Heart right ventricle (tissue), 16 donors: Measurements from ENCODE around the gene KDM2B. TPM values are rescaled to one million over a fixed set of nuclear protein-coding genes. Genes with fewer than 3 reads are reported as not detected.

Experiments
- ATAC-seq, 8 donors: fragments of 200-7000 bp; cut with Tn5 transposase; one replicate each; pipeline ENCODE4 v1.9.1; 2020; ENCODE audit warnings: mild to moderate bottlenecking in 8 of 8, moderate library complexity in 8 of 8, moderate number of reproducible peaks in 1 of 8
- DNase-seq, 2 donors: peaks; one replicate each; pipeline ENCODE4 v3.0.0-alpha.2; 2020
- H3K27ac ChIP-seq, 10 donors: fragments of 200-600 bp; sonication (generic) in 2 of 10; one replicate each; pipeline versions ENCODE4 v1.5.0 to v1.8.0; 2020 to 2022; ENCODE audit warnings: mild to moderate bottlenecking in 3 of 10
- H3K27me3 ChIP-seq, 7 donors: fragments of 200-600 bp; one replicate each; pipeline ENCODE4 v1.8.0; 2021 to 2022; ENCODE audit warnings: mild to moderate bottlenecking in 2 of 7
- H3K36me3 ChIP-seq, 9 donors: fragments of 200-600 bp; sonication (generic) in 1 of 9; one replicate each; pipeline versions ENCODE4 v1.5.0 to v1.8.0; 2020 to 2022; ENCODE audit warnings: mild to moderate bottlenecking in 2 of 9
- H3K4me1 ChIP-seq, 9 donors: fragments of 200-600 bp; sonication (generic) in 1 of 9; one replicate each; pipeline versions ENCODE4 v1.5.0 to v1.8.0; 2020 to 2022; ENCODE audit warnings: mild to moderate bottlenecking in 4 of 9
- H3K4me3 ChIP-seq, 10 donors: fragments of 200-600 bp; sonication (generic) in 2 of 10; one replicate each; pipeline versions ENCODE4 v1.5.0 to v1.8.0; 2020 to 2022; ENCODE audit warnings: mild to moderate bottlenecking in 7 of 10, moderate library complexity in 2 of 10
- H3K9me3 ChIP-seq, 11 donors: fragments of 200-600 bp in 10 of 11; sonication (generic) in 2 of 11; one replicate each; pipeline versions ENCODE4 v1.5.0 to v1.8.0; 2013 to 2022; ENCODE audit warnings: mild to moderate bottlenecking in 2 of 11, control low read depth in 1 of 11, moderate library complexity in 1 of 11
- WGBS, 2 donors: extraction: QIAGEN DNeasy Blood & Tissue Kit; methylation state at CpG; one replicate each; pipeline ENCODE4 v1.1.7; 2013; ENCODE audit warnings: inconsistent platforms in 1 of 2; 5-methylcytosine and 5-hydroxymethylcytosine counted together
- intact Hi-C, 10 donors: fragments of 100-400 bp; cut with DNase I; formaldehyde crosslinking; loops; one replicate each; pipeline versions ENCODE4 v1.11.1 to v1.14.2; 2022
- polyA plus RNA-seq, 2 donors: library from polyadenylated mRNA; stranded (reverse); fragments of 200-250 nt; gene quantifications; one replicate each; pipeline ENCODE4 v1.2.3, GENCODE V29; 2013
- total RNA-seq, 10 donors: library from RNA; stranded (reverse); fragmentation: NEBNext Ultra II Directional in 3 of 10; extraction: Animal tissue kit (Norgen Biotek cat#: 25700) in 3 of 10; gene quantifications; one replicate each; pipeline versions ENCODE4 v1.2.1 to v1.2.4, GENCODE V29; 2021 to 2023
- TF ChIP-seq, protein P1 (sequence below), 9 donors: fragments of 200-600 bp; sonication (generic) in 2 of 9; IDR thresholded peaks; one replicate each; pipeline versions ENCODE4 v1.5.0 to v1.8.0; 2021 to 2022; ENCODE audit warnings: antibody characterized with exemption in 9 of 9, mild to moderate bottlenecking in 5 of 9, moderate library complexity in 1 of 9
- donor health status: Arrhythmogenic right ventricular cardiomyopathy.
- donor health status: ischemic (EF 13 %, LVEDD 7.1; RV severe dilation, severe dysfunction).
- donor health status: healthy with polysubstance abuse.
- donor health status: DM: no; HTN: yes; CAD: no.
- donor health status: DM: no; HTN: no; CAD: no.
- donor health status: ischemic (EF 25% LVEDD 6.9; RV normal size, moderate dysfunction).
- donor health status: ischemic (EF 25% LVEDD 5.7; RV mildly dilated, moderate dysfunction).
- donor health status: healthy.
- donor health status: DM: yes; HTN: yes; CAD: no.
- donor health status: Ischemic cardiomyopathy.
- donor health status: ischemic (EF 35%, LVEDD 5.7; RV mildly dilated, moderate dysfunction).
- donor health status: nonischemic (EF 11% LVEDD 7.7; RV severe dilation, severe dysfunction).
- donor health status: DM: yes; HTN: yes; CAD: no.
- donor health status: PGD.
- donor health status: ischemic (EF 29% LVEDD 5.4; RV normal size, mild dysfunction).
- donor health status: nonischemic (EF 23%, LVEDD 6.1; RV moderate dilation, normal function).

KDM2B gene
- total and polyA plus RNA-seq, 12 donors: 4.8 to 18.4 (median 13.6) TPM

DNA sequence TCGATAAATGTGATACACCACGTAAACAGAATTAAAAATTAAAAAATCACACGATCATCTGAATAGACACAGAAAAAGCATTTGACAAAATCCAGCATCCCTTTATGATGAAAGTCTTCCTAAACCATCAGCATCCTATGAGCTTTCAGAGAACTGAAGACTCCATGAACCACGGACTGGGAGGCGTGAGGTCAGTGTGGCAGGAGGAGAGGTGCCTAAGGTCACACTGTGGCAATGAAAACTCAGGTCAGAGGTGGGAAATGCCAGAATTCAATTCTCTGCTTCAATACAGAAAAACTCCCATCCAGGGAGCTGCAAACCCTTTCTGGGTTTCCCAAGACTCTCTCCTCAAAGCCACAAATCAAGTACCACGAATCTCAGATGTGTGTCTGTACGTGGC is 51.6 kb downstream of the KDM2B start:
- WGBS, 2 donors: 95 to 97% methylated on average over 7 of the region's 7 CpGs
- intact Hi-C loops: no loop called here
- Histone ChIP-seq H3K27me3 (no peaks in the 10 kb centered on the region), H3K27ac (peak overlapping the region in 2 of 10 donors; percentile 83 to 98), H3K4me3 (no peak overlapping the region), H3K4me1 (peaks cover 6 to 47% (median 41%) of the 10 kb centered on the region in 9 donors), H3K36me3 (peaks cover 0 to 45% (median 0%) of the 10 kb centered on the region in 9 donors), H3K9me3 (no peaks in the 10 kb centered on the region)
- TF ChIP-seq, protein P1, sequence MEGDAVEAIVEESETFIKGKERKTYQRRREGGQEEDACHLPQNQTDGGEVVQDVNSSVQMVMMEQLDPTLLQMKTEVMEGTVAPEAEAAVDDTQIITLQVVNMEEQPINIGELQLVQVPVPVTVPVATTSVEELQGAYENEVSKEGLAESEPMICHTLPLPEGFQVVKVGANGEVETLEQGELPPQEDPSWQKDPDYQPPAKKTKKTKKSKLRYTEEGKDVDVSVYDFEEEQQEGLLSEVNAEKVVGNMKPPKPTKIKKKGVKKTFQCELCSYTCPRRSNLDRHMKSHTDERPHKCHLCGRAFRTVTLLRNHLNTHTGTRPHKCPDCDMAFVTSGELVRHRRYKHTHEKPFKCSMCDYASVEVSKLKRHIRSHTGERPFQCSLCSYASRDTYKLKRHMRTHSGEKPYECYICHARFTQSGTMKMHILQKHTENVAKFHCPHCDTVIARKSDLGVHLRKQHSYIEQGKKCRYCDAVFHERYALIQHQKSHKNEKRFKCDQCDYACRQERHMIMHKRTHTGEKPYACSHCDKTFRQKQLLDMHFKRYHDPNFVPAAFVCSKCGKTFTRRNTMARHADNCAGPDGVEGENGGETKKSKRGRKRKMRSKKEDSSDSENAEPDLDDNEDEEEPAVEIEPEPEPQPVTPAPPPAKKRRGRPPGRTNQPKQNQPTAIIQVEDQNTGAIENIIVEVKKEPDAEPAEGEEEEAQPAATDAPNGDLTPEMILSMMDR (IDR thresholded peaks at IDR 0.05): no peak
- no peak for DNase-seq
- ATAC-seq: no peak

DNA sequence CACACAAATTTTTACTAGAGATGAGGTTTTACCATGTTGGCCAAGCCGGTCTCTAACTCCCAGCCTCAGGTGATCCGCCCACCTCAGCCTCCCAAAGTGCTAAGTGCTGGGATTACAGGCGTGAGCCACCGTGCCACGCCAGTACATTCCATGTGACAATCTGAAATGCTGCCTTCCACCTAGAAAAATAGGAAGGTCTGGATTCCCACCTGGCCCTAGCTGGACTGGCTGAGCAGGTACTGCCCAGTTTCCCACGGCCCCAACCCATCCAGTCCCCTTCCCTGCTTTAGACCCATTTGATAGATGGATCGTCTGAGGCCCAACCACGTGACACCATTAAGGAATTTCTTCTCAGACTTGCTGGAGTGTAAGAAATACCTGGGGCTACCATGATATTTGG is 55.4 kb downstream of the KDM2B start:
- H3K27me3 ChIP-seq: no peaks in the 10 kb centered on the region
- intact Hi-C loops: no loop called here
- DNase-seq: no peak
- H3K36me3 ChIP-seq: peaks cover 0 to 41% (median 0%) of the 10 kb centered on the region in 9 donors
- ATAC-seq: no peak
- H3K4me1 ChIP-seq: peaks cover 0 to 28% (median 14%) of the 10 kb centered on the region in 9 donors
- no peak overlapping the region for H3K27ac ChIP-seq
- WGBS, 2 donors: 97% methylated on average over 8 of the region's 8 CpGs
- no peaks in the 10 kb centered on the region for H3K9me3 ChIP-seq
- TF ChIP-seq, protein P1 (IDR thresholded peaks at IDR 0.05): no peak
- H3K4me3 ChIP-seq: no peak overlapping the region

DNA sequence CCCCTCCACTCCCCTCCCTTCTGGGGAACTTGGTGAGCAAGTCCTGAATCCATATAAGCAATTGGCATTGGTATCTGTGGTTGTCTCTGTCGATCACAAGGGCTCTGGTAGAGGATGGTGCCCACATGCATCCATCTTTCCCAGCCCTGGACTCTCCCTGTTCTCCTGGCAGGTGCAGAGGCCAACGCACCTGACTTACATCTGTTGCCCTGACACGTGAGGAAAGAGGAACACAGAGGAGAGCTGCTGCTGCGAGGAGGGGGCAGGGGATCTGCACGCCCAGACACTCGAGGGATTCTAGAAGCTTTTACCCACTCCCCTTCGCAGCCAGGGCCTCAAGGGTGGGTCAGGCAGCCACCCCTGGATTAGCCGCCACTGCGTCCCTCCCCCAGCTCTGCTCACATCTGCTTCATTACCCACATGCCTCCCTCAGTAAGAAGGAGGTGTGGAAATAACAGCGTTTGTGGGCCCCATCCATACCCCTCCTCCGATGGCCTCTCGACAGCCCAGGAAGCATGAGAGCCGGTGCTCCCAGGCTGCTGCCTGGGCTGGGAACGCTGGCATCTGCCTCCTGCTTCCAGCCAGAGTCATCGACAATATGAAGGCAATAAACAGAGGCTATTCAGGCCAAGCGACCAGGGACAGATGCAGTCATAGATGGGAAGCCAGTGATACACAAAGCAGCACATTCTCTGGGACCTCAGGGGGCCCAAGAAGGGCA is 56.5 kb downstream of the KDM2B start:
- peak in 1 of 8 donors; percentile 28 for ATAC-seq
- Histone ChIP-seq H3K4me3 (no peak overlapping the region), H3K27me3 (no peaks in the 10 kb centered on the region), H3K36me3 (peaks cover 0 to 41% (median 0%) of the 10 kb centered on the region in 9 donors), H3K9me3 (no peaks in the 10 kb centered on the region), H3K4me1 (peaks cover 0 to 23% (median 9%) of the 10 kb centered on the region in 9 donors), H3K27ac (no peak overlapping the region)
- intact Hi-C loops: no loop called here
- TF ChIP-seq, protein P1 (IDR thresholded peaks at IDR 0.05): no peak
- no peak for DNase-seq
- 73 to 81% methylated on average over 16 of the region's 16 CpGs for WGBS, 2 donors

DNA sequence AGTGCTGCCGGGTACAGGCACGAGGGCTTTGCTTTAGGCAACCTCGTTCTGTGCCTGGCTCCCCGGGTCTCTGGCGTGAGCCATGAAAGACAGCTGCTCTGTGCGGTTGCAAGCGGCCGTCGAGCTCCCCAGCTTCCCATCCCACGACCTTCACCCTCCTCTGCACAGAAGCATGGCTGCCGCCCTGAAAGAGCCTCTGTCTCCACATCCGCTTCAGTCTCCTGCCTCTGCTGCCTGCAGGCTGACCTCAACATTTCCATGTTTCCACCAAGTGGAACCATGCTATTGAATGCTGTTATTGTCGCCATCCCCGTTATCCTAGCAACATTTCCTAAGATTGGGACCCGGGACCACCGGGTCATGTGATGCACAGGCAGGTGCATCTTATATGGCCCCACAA is 57.1 kb downstream of the KDM2B start:
- Histone ChIP-seq H3K4me3 (no peak overlapping the region), H3K27me3 (no peaks in the 10 kb centered on the region), H3K27ac (peak overlapping the region in 1 of 10 donors; percentile 15), H3K36me3 (peaks cover 0 to 40% (median 0%) of the 10 kb centered on the region in 9 donors), H3K4me1 (peaks cover 0 to 23% (median 9%) of the 10 kb centered on the region in 9 donors), H3K9me3 (no peaks in the 10 kb centered on the region)
- DNase-seq (no peak), ATAC-seq (peak in 1 of 8 donors; percentile 26)
- WGBS, 2 donors: 73 to 82% methylated on average over 16 of the region's 16 CpGs
- TF ChIP-seq, protein P1 (IDR thresholded peaks at IDR 0.05): no peak
- intact Hi-C loops: no loop called here
